Ovary (tissue), 9 donors: ENCODE data around the gene SLCO3A1. TPM values are rescaled to one million over a fixed set of nuclear protein-coding genes. Genes with fewer than 3 reads are reported as not detected.

Experiments
- DNase-seq, 5 donors: peaks; one replicate each; pipeline ENCODE4 v3.0.0-alpha.2; 2019 to 2020
- H3K27ac ChIP-seq, 2 donors: fragments of 200-600 bp; one replicate each; pipeline versions ENCODE4 v1.5.1 to v1.8.0; 2019 to 2022
- H3K27me3 ChIP-seq: fragments of 200-600 bp; one replicate; pipeline ENCODE4 v1.8.0; 2022
- H3K36me3 ChIP-seq: fragments of 200-600 bp; sonication (generic); one replicate; pipeline ENCODE4 v1.5.1; 2019
- H3K4me1 ChIP-seq: one replicate; pipeline ENCODE4 v1.8.1; 2013; ENCODE audit warnings: mild to moderate bottlenecking, moderate library complexity; ENCODE audit not compliant: insufficient read depth
- H3K4me3 ChIP-seq: fragments of 200-600 bp; sonication (generic); one replicate; pipeline ENCODE4 v1.5.1; 2017
- H3K9me3 ChIP-seq, 2 donors: fragments of 200-600 bp in 1 of 2; sonication (generic) in 1 of 2; one replicate each; pipeline versions ENCODE4 v1.5.1 to v1.8.1; 2013 to 2019; ENCODE audit warnings: mild to moderate bottlenecking in 1 of 2, moderate library complexity in 1 of 2
- EP300 ChIP-seq: sonication (generic); formaldehyde crosslinking; IDR thresholded peaks from one replicate; pipeline ENCODE4 v1.6.1; 2017; ENCODE audit warnings: antibody characterized with exemption
- POLR2A ChIP-seq: fragments of 450-650 bp; IDR thresholded peaks from one replicate; pipeline ENCODE4 v1.6.1; 2017; ENCODE audit warnings: antibody characterized with exemption, mild to moderate bottlenecking, moderate library complexity
- WGBS, 3 donors: extraction: QIAGEN DNeasy Blood & Tissue Kit in 1 of 3; methylation state at CpG; one replicate each; pipeline versions ENCODE4 v1.1.5 to v1.1.7; 2013 to 2017; 5-methylcytosine and 5-hydroxymethylcytosine counted together
- intact Hi-C, 4 donors: fragments of 100-400 bp; cut with DNase I; formaldehyde crosslinking; loops; one replicate each; pipeline versions ENCODE4 v1.11.0 to v1.15.1; 2022 to 2023
- polyA plus RNA-seq, 2 donors: library from polyadenylated mRNA; stranded (reverse); fragments of 200-250 nt in 1 of 2; fragments of 350-450 nt in 1 of 2; fragmentation: Illumina TruSeq in 1 of 2; extraction: RNeasy Lipid Tissue Mini Kit (QIAGEN cat#74804) in 1 of 2; gene quantifications; one replicate each; pipeline ENCODE4 v1.2.3, GENCODE V29; 2013 to 2014
- total RNA-seq, 7 donors: library from RNA; depleted of rRNA in 2 of 7; stranded (reverse); fragments of >200 nt in 2 of 7; fragmentation: NEBNext Ultra II Directional in 3 of 7; extraction: Animal tissue kit (Norgen Biotek cat#: 25700) in 3 of 7; gene quantifications; one replicate each; pipeline versions ENCODE4 v1.1.0 to v1.2.4, GENCODE V29; 2016 to 2023
- TF ChIP-seq, protein P1 (sequence below), 3 donors: fragments of 450-650 bp in 2 of 3; fragments of 200-600 bp in 1 of 3; IDR thresholded peaks; one replicate each; pipeline versions ENCODE4 v1.5.1 to v1.8.0; 2016 to 2022; ENCODE audit warnings: antibody characterized with exemption in 3 of 3, mild to moderate bottlenecking in 1 of 3
- donor health status: DM: no; HTN: no; CAD: no; lungs with moderate emphysema.
- donor health status: DM: no; HTN: no; CAD: no.
- donor health status: Bipolar disorder and iron deficiency.
- donor health status: DM: yes; HTN: yes; CAD: no.
- donor health status: DM: no; HTN: no; CAD: no.
- donor health status: DM: yes; HTN: yes; CAD: no.

The SLCO3A1 gene
- total and polyA plus RNA-seq, 9 donors, result 5.0 to 20.0 (median 12.5) TPM

DNA sequence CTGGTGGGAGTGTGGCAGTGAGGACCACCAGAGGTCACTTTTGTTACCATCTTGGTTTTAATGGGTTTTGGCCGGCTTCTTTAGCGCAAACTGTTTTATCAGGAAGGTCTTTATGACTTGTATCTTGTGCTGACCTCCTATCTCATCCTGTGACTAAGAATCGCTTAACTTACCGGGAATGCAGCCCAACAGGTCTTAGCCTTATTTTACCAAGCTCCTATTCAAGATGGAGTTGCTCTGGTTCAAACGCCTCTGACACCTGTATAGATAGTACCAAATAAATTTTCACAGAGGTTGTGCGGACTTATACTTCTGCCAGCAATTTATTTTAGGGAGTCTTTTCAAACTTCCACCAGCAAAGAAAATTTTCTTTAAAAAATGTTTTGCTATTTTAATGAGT lies 13.6 kb upstream of the SLCO3A1 start:
- intact Hi-C loops, result no loop called here
- no peaks in the 10 kb centered on the region for H3K4me1 ChIP-seq
- H3K9me3 ChIP-seq, result no peaks in the 10 kb centered on the region
- no peak overlapping the region for H3K27ac ChIP-seq
- no peaks in the 10 kb centered on the region for H3K27me3 ChIP-seq
- DNase-seq, result no peak
- whole genome bisulfite sequencing, 3 donors, result 67 to 84% (median 77%) methylated on average over 6 of the region's 6 CpGs
- TF ChIP-seq, protein P1, sequence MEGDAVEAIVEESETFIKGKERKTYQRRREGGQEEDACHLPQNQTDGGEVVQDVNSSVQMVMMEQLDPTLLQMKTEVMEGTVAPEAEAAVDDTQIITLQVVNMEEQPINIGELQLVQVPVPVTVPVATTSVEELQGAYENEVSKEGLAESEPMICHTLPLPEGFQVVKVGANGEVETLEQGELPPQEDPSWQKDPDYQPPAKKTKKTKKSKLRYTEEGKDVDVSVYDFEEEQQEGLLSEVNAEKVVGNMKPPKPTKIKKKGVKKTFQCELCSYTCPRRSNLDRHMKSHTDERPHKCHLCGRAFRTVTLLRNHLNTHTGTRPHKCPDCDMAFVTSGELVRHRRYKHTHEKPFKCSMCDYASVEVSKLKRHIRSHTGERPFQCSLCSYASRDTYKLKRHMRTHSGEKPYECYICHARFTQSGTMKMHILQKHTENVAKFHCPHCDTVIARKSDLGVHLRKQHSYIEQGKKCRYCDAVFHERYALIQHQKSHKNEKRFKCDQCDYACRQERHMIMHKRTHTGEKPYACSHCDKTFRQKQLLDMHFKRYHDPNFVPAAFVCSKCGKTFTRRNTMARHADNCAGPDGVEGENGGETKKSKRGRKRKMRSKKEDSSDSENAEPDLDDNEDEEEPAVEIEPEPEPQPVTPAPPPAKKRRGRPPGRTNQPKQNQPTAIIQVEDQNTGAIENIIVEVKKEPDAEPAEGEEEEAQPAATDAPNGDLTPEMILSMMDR (IDR thresholded peaks at IDR 0.05), result no peak
- TF ChIP-seq EP300, result no peak
- TF ChIP-seq POLR2A, result no peak
- H3K4me3 ChIP-seq, result no peak overlapping the region
- no peaks in the 10 kb centered on the region for H3K36me3 ChIP-seq

DNA sequence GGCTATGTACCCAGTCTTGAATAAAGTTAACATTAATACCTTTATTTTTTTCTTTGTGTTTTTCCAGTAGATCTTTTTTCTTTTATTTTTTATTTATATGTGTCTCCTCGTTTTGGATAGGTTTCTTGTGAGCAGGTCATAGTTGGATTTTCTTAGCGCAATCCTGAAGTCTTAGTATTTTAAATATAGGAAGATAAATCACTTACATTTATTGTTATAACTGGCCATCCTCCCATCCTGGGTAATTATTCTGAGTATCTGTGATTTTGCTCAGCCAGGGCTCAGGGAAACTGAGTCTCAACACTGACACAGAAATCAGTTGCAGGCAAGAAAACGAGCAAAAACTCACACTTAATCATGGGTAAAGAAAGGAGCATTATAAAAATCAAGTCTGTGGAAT lies 11.6 kb upstream of the SLCO3A1 start:
- WGBS, 3 donors, result 79 to 82% (median 80%) methylated on average over 3 of the region's 3 CpGs
- intact Hi-C loops, result no loop called here
- Histone ChIP-seq H3K4me3 (no peak overlapping the region), H3K27ac (no peak overlapping the region), H3K36me3 (no peaks in the 10 kb centered on the region), H3K4me1 (no peaks in the 10 kb centered on the region), H3K9me3 (no peaks in the 10 kb centered on the region), H3K27me3 (no peaks in the 10 kb centered on the region)
- no peak for DNase-seq
- TF ChIP-seq POLR2A, result no peak

DNA sequence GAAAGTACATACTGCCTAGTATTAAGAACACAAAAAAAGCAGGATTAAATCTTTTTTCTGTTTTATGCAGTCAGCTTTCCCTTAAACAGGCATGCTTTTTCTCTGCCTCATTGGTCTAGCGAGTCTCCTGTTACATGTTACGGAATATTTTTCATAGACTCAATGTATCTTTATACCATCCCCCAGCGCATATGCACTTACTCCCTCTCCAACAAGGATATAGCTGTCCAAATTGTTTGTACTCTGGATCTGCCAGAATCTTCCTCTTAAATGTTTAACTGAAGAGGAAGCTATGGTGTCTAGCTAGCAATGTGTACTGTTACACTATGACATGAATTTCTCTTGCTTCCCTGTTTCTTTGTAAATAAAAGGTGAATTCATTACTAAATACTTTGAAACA lies 9.2 kb upstream of the SLCO3A1 start:
- H3K27me3 ChIP-seq, result no peaks in the 10 kb centered on the region
- 87 to 95% (median 93%) methylated on average over 3 of the region's 3 CpGs for WGBS, 3 donors
- TF ChIP-seq, protein P1 (IDR thresholded peaks at IDR 0.05), result no peak
- TF ChIP-seq EP300 (no peak), POLR2A (no peak)
- DNase-seq, result no peak
- no peaks in the 10 kb centered on the region for H3K36me3 ChIP-seq
- H3K4me1 ChIP-seq, result no peaks in the 10 kb centered on the region
- no peak overlapping the region for H3K4me3 ChIP-seq
- no peaks in the 10 kb centered on the region for H3K9me3 ChIP-seq
- intact Hi-C loops, result no loop called here
- no peak overlapping the region for H3K27ac ChIP-seq

DNA sequence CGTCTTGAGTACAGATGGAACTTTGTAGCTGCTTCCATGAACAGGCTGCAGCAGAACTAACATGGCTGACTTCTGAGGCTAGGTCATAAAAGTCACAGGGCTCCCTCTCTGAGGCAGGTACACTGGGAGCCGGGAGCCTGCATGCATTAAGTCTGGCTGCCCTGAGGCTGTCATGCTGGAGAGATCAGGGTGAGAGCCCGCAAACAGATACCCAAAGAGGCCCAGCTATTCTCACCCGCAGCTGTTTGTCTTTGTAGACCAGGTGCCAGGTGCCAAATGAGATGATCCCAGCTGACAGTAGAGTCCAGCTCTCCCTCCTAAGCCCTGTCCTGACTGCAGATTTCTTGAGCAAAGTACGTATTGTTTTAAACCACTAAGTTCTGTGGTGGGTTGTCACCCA lies 8.6 kb upstream of the SLCO3A1 start:
- no peak overlapping the region for H3K27ac ChIP-seq
- no peak for TF ChIP-seq EP300
- TF ChIP-seq, protein P1 (IDR thresholded peaks at IDR 0.05), result no peak
- TF ChIP-seq POLR2A, result no peak
- H3K4me1 ChIP-seq, result no peaks in the 10 kb centered on the region
- H3K9me3 ChIP-seq, result no peaks in the 10 kb centered on the region
- H3K27me3 ChIP-seq, result no peaks in the 10 kb centered on the region
- 85 to 94% (median 91%) methylated on average over 5 of the region's 5 CpGs for WGBS, 3 donors
- H3K4me3 ChIP-seq, result no peak overlapping the region
- DNase-seq, result no peak
- H3K36me3 ChIP-seq, result no peaks in the 10 kb centered on the region
- intact Hi-C loops, result loop anchor here in 1 of 4 donors (5.0 kb wide), 1 partner anchor 237 kb away; no protein-coding TSS in a partner anchor

DNA sequence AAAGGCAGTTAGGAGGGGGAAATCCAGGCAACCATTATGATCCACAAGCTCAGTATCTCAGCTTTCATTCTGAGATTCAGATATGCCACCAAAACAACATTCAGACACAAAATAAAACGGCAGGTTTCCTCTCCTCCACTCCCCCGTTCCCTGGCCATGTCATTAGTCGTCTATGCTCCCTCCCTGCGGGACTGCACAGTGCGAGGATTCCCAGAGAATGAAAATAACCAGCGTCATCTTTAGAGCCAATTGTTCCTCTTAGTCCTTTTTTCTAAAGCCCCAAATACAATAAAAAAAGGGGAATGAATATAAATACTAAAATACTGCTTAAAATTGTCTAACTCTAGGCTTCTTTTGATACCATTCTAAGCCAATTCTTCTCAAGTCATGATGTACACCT lies 7.8 kb upstream of the SLCO3A1 start:
- no peak for DNase-seq
- no peaks in the 10 kb centered on the region for H3K9me3 ChIP-seq
- H3K36me3 ChIP-seq, result no peaks in the 10 kb centered on the region
- no peaks in the 10 kb centered on the region for H3K27me3 ChIP-seq
- H3K4me3 ChIP-seq, result no peak overlapping the region
- 10 to 33% (median 29%) methylated on average over 6 of the region's 6 CpGs for WGBS, 3 donors
- no peaks in the 10 kb centered on the region for H3K4me1 ChIP-seq
- intact Hi-C loops, result loop anchor here in 1 of 4 donors (5.0 kb wide), 1 partner anchor 237 kb away; no protein-coding TSS in a partner anchor
- H3K27ac ChIP-seq, result no peak overlapping the region
- no peak for TF ChIP-seq POLR2A
- TF ChIP-seq, protein P1 (IDR thresholded peaks at IDR 0.05), result no peak
- TF ChIP-seq EP300, result no peak
